Transverse colon (tissue), 4 donors: ENCODE results near the gene CXCL12. TPM values are rescaled to one million over a fixed set of nuclear protein-coding genes. Genes with fewer than 3 reads are reported as not detected.

Experiments used
- DNase-seq: peaks from one replicate; pipeline ENCODE4 v3.0.0-alpha.2; 2019
- H3K27ac ChIP-seq, 4 donors: fragments of 200-600 bp; sonication (generic); 2 replicates each; pipeline ENCODE4 v1.5.1; 2016 to 2018; ENCODE audit warnings: inconsistent platforms in 4 of 4
- H3K27me3 ChIP-seq: fragments of 200-600 bp; sonication (generic); 2 replicates; pipeline ENCODE4 v1.5.1; 2017; ENCODE audit warnings: inconsistent platforms
- H3K36me3 ChIP-seq, 4 donors: fragments of 200-600 bp; sonication (generic); 2 replicates each; pipeline ENCODE4 v1.5.1; 2017 to 2019; ENCODE audit warnings: inconsistent platforms in 4 of 4
- H3K4me1 ChIP-seq, 4 donors: fragments of 200-600 bp; sonication (generic); 2 replicates each; pipeline ENCODE4 v1.5.1; 2017 to 2020; ENCODE audit warnings: inconsistent platforms in 4 of 4
- H3K4me3 ChIP-seq, 4 donors: fragments of 200-600 bp; sonication (generic); 1 replicate in 1 of 4; 2 replicates in 3 of 4; pipeline versions ENCODE4 v1.5.1 to v1.6.1; 2017 to 2019; ENCODE audit warnings: inconsistent platforms in 4 of 4
- H3K9me3 ChIP-seq, 2 donors: fragments of 200-600 bp; sonication (generic); 2 replicates each; pipeline ENCODE4 v1.5.1; 2017 to 2019; ENCODE audit warnings: inconsistent platforms in 2 of 2
- CTCF ChIP-seq, 5 experiments: fragments of 200-600 bp in 3 of 5; fragments of 450-650 bp in 2 of 5; sonication (generic) in 3 of 5; IDR thresholded peaks; 1 replicate in 2 of 5; 2 replicates in 3 of 5; pipeline ENCODE4 v1.5.1; 2016 to 2017; ENCODE audit warnings: antibody characterized with exemption in 5 of 5, inconsistent platforms in 3 of 5, mild to moderate bottlenecking in 2 of 5, moderate library complexity in 1 of 5
- EP300 ChIP-seq: sonication (generic); formaldehyde crosslinking; IDR thresholded peaks from one replicate; pipeline ENCODE4 v1.6.1; 2017; ENCODE audit warnings: antibody characterized with exemption, low read depth
- POLR2A ChIP-seq: fragments of 450-650 bp; IDR thresholded peaks from one replicate; pipeline ENCODE4 v1.6.1; 2016; ENCODE audit warnings: antibody characterized with exemption, mild to moderate bottlenecking, moderate library complexity
- POLR2AphosphoS5 ChIP-seq, 3 donors: sonication (generic); formaldehyde crosslinking; IDR thresholded peaks; one replicate each; pipeline ENCODE4 v1.6.1; 2016; ENCODE audit warnings: antibody characterized with exemption in 3 of 3
- WGBS, 2 donors: methylation state at CpG; one replicate each; pipeline ENCODE4 v1.1.5; 2018; ENCODE audit warnings: low coverage in 1 of 2; 5-methylcytosine and 5-hydroxymethylcytosine counted together
- in situ Hi-C, 4 donors: fragments of 200-750 bp; cut with MboI; loops; one replicate each; pipeline versions ENCODE4 v1.15.0 to v1.15.1; 2017; ENCODE audit warnings: low sequenced_read_pairs in 3 of 4, low pct_ligation_motif_present in 1 of 4, low pct_unique_long_range_greater_than_20kb in 1 of 4
- intact Hi-C: fragments of 100-400 bp; cut with DNase I; formaldehyde crosslinking; loops from one replicate; pipeline ENCODE4 v1.15.1; 2023; ENCODE audit warnings: low total_unique reads
- total RNA-seq, 4 donors: library from RNA; depleted of rRNA; stranded (reverse); fragments of >200 nt; gene quantifications; one replicate each; pipeline ENCODE4 v1.1.0, GENCODE V29; 2016

Gene CXCL12
- total RNA-seq, 4 donors from 2014 or later, result 6.8 to 19.5 (median 17.9) TPM

- Histone ChIP-seq H3K4me3 (no peak overlapping the region), H3K36me3 (no peaks in the 10 kb centered on the region), H3K4me1 (no peaks in the 10 kb centered on the region), H3K9me3 (no peaks in the 10 kb centered on the region), H3K27me3 (no peaks in the 10 kb centered on the region), H3K27ac (no peak overlapping the region)
- in situ Hi-C loops, result no loop called here
- WGBS, 2 donors, result 74% methylated on average over 4 of the region's 4 CpGs; no CpG with 5 or more reads in 1 of the 2 donors
- intact Hi-C loops, result no loop called here
- no peak for DNase-seq
- TF ChIP-seq POLR2AphosphoS5 (IDR thresholded peaks at IDR 0.05) (no peak), POLR2A (no peak), EP300 (no peak), CTCF (IDR thresholded peaks at IDR 0.05) (no peak)
Observed at GRCh38 chr10:44334621-44335184, 50.2 kb downstream of the CXCL12 start.

- TF ChIP-seq CTCF (IDR thresholded peaks at IDR 0.05) (no peak), EP300 (no peak), POLR2AphosphoS5 (IDR thresholded peaks at IDR 0.05) (no peak), POLR2A (no peak)
Observed at GRCh38 chr10:44334091-44334490, 50.8 kb downstream of the CXCL12 start.

GRCh38 chr10:44333511-44333910, 51.4 kb downstream of the CXCL12 start:
- intact Hi-C loops, result no loop called here
- Histone ChIP-seq H3K36me3 (no peaks in the 10 kb centered on the region), H3K9me3 (no peaks in the 10 kb centered on the region), H3K27me3 (no peaks in the 10 kb centered on the region), H3K4me3 (no peak overlapping the region), H3K4me1 (no peaks in the 10 kb centered on the region), H3K27ac (no peak overlapping the region)
- no peak for DNase-seq
- WGBS, 2 donors, result 94 to 100% methylated on average over 4 to 10 of the region's 10 CpGs
- in situ Hi-C loops, result no loop called here
- no peak for TF ChIP-seq POLR2AphosphoS5 (IDR thresholded peaks at IDR 0.05)
- no peak for TF ChIP-seq POLR2A
- no peak for TF ChIP-seq EP300
- TF ChIP-seq CTCF (IDR thresholded peaks at IDR 0.05), result no peak

More at GRCh38 chr10:44334091-44334490, 50.8 kb downstream of the CXCL12 start:
- 89% methylated on average over 6 of the region's 6 CpGs; no CpG with 5 or more reads in 1 of the 2 donors for WGBS, 2 donors
- in situ Hi-C loops, result no loop called here
- H3K9me3 ChIP-seq, result no peaks in the 10 kb centered on the region
- H3K36me3 ChIP-seq, result no peaks in the 10 kb centered on the region
- H3K4me3 ChIP-seq, result no peak overlapping the region
- H3K4me1 ChIP-seq, result no peaks in the 10 kb centered on the region
- no peaks in the 10 kb centered on the region for H3K27me3 ChIP-seq
- intact Hi-C loops, result no loop called here
- H3K27ac ChIP-seq, result no peak overlapping the region
- no peak for DNase-seq

GRCh38 chr10:44332465-44332864, 52.4 kb downstream of the CXCL12 start:
- H3K9me3 ChIP-seq, result no peaks in the 10 kb centered on the region
- no peak for DNase-seq
- no peaks in the 10 kb centered on the region for H3K36me3 ChIP-seq
- in situ Hi-C loops (no loop called here), intact Hi-C loops (no loop called here)
- H3K4me1 ChIP-seq, result no peaks in the 10 kb centered on the region
- no peaks in the 10 kb centered on the region for H3K27me3 ChIP-seq
- no peak overlapping the region for H3K4me3 ChIP-seq
- H3K27ac ChIP-seq, result no peak overlapping the region
- no peak for TF ChIP-seq CTCF (IDR thresholded peaks at IDR 0.05)
- no peak for TF ChIP-seq POLR2AphosphoS5 (IDR thresholded peaks at IDR 0.05)
- no peak for TF ChIP-seq POLR2A
- TF ChIP-seq EP300, result no peak
- WGBS, 2 donors, result 60 to 83% methylated on average over 2 to 7 of the region's 7 CpGs
